Hepatocyte (in vitro differentiated cells): ENCODE results near the gene RPL13A.
"Not testable (repeated sequence)": the region's sequence is repeated elsewhere in the genome, so short reads cannot be mapped to it uniquely, and the experiment has no call there.

ENCODE experiments used
- EZH2 ChIP-seq: fragments of 200-600 bp; sonication (generic); IDR thresholded peaks from 2 replicates; pipeline ENCODE4 v1.6.1; 2016; ENCODE audit warnings: antibody characterized with exemption, mild to moderate bottlenecking, borderline replicate concordance
- EZH2phosphoT487 ChIP-seq: fragments of 200-600 bp; sonication (generic); IDR thresholded peaks from one replicate; pipeline ENCODE4 v1.6.1; 2018; ENCODE audit warnings: antibody characterized with exemption, mild to moderate bottlenecking, low read depth, moderate library complexity; ENCODE audit not compliant: unreplicated experiment, severe bottlenecking
- TF ChIP-seq, protein P1 (sequence below): fragments of 200-600 bp; sonication (generic); IDR thresholded peaks from 2 replicates; pipeline ENCODE4 v1.5.1; 2016; ENCODE audit warnings: antibody characterized with exemption, mild to moderate bottlenecking; ENCODE audit not compliant: poor library complexity

- TF ChIP-seq, protein P1, sequence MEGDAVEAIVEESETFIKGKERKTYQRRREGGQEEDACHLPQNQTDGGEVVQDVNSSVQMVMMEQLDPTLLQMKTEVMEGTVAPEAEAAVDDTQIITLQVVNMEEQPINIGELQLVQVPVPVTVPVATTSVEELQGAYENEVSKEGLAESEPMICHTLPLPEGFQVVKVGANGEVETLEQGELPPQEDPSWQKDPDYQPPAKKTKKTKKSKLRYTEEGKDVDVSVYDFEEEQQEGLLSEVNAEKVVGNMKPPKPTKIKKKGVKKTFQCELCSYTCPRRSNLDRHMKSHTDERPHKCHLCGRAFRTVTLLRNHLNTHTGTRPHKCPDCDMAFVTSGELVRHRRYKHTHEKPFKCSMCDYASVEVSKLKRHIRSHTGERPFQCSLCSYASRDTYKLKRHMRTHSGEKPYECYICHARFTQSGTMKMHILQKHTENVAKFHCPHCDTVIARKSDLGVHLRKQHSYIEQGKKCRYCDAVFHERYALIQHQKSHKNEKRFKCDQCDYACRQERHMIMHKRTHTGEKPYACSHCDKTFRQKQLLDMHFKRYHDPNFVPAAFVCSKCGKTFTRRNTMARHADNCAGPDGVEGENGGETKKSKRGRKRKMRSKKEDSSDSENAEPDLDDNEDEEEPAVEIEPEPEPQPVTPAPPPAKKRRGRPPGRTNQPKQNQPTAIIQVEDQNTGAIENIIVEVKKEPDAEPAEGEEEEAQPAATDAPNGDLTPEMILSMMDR = not testable (repeated sequence)
- TF ChIP-seq EZH2, EZH2phosphoT487: not testable (repeated sequence)
Measured at GRCh38 chr19:49461130-49461529, 26.3 kb upstream of the RPL13A start.
